Endodermal cell (in vitro differentiated cells): ENCODE measurements around the gene FYCO1. TPM values are rescaled to one million over a fixed set of nuclear protein-coding genes. Genes with fewer than 3 reads are reported as not detected.

Experiments used
- DNase-seq: peaks from one replicate; pipeline ENCODE4 v3.0.0-alpha.2; 2017
- H3K27ac ChIP-seq: 2 replicates; pipeline ENCODE4 v1.5.1; 2013; ENCODE audit warnings: mild to moderate bottlenecking, low read depth, low read length, moderate library complexity
- H3K27me3 ChIP-seq: 2 replicates; pipeline ENCODE4 v1.6.1; 2013; ENCODE audit warnings: mild to moderate bottlenecking, low read length, moderate library complexity; ENCODE audit not compliant: insufficient read depth, control insufficient read depth, poor library complexity, severe bottlenecking
- H3K36me3 ChIP-seq: 2 replicates; pipeline ENCODE4 v1.7.0; 2013; ENCODE audit warnings: mild to moderate bottlenecking, low read length, moderate library complexity; ENCODE audit not compliant: control insufficient read depth, insufficient read depth
- H3K4me1 ChIP-seq: one replicate; pipeline ENCODE4 v1.7.0; 2013; ENCODE audit warnings: low read length; ENCODE audit not compliant: control insufficient read depth, insufficient read depth
- H3K4me3 ChIP-seq: 2 replicates; pipeline ENCODE4 v1.5.1; 2013; ENCODE audit warnings: mild to moderate bottlenecking, low read length, moderate library complexity
- H3K9ac ChIP-seq: 2 replicates; pipeline ENCODE4 v1.6.1; 2013; ENCODE audit warnings: mild to moderate bottlenecking, low read length, moderate library complexity; ENCODE audit not compliant: poor library complexity, severe bottlenecking; ENCODE audit errors: extremely low read depth
- H3K9me3 ChIP-seq: 2 replicates; pipeline ENCODE4 v1.6.1; 2013; ENCODE audit warnings: mild to moderate bottlenecking, low read length, moderate library complexity; ENCODE audit not compliant: control insufficient read depth
- H3K27ac Mint-ChIP-seq: 2 replicates; pipeline ENCODE4 v1.8.0; 2020; ENCODE audit warnings: mixed read lengths
- H3K27me3 Mint-ChIP-seq: 2 replicates; pipeline ENCODE4 v1.8.0; 2021; ENCODE audit warnings: mild to moderate bottlenecking, mixed read lengths; ENCODE audit not compliant: insufficient read depth
- H3K36me3 Mint-ChIP-seq: 2 replicates; pipeline ENCODE4 v1.8.0; 2020; ENCODE audit warnings: low read depth, mixed read lengths
- H3K4me1 Mint-ChIP-seq: 2 replicates; pipeline ENCODE4 v1.8.0; 2020; ENCODE audit warnings: mixed read lengths
- H3K4me3 Mint-ChIP-seq: 2 replicates; pipeline ENCODE4 v1.8.0; 2020; ENCODE audit warnings: mild to moderate bottlenecking, moderate library complexity, mixed read lengths
- H3K9me3 Mint-ChIP-seq: 2 replicates; pipeline ENCODE4 v1.8.0; 2020; ENCODE audit warnings: mild to moderate bottlenecking, mixed read lengths
- WGBS, 2 experiments: methylation state at CpG; one replicate each; pipeline versions ENCODE4 v1.1.5 to v1.1.7; 2013; ENCODE audit warnings: missing lambda C conversion rate in 2 of 2, mixed read lengths in 1 of 2; ENCODE audit not compliant: insufficient coverage in 1 of 2, insufficient read length in 1 of 2; 5-methylcytosine and 5-hydroxymethylcytosine counted together
- total RNA-seq, 2 donors: library from RNA; stranded (reverse); fragmentation: NEBNext Ultra II Directional in 1 of 2; extraction: Animal tissue kit (Norgen Biotek cat#: 25700) in 1 of 2; gene quantifications; 2 replicates in 1 of 2; 3 replicates in 1 of 2; pipeline ENCODE4 v1.2.1, GENCODE V29; 2021
- TF ChIP-seq, protein P1 (sequence below): fragments of 200-600 bp; sonication (generic); conservative IDR thresholded peaks from 2 replicates; pipeline ENCODE4 v1.5.0; 2021; ENCODE audit warnings: antibody characterized with exemption, mild to moderate bottlenecking

FYCO1 gene
- total RNA-seq, 2 donors from 2014 or later = 11.3 to 11.8 TPM

DNA sequence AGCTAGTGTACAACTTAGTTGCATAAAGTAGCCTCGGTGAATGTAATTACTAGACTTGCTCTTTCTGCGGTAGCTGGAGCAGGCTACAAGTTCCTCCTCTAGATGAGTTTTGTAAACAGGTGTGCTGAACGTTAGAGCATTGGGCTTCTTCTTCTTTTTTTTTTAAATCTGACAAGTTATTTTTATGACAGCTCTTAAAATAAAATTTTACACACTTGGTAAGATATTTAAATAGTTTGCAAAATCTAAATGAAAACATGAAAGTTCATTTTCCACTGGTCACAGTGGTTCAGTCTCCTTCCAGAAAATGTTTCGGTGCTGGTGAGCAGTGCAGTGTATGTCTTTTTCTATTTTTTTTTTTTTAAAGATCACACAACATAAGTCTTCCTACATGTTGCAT, 106.3 kb downstream of the FYCO1 start:
- Histone ChIP-seq H3K27me3 (peaks cover 8% of the 10 kb centered on the region), H3K4me1 (no peaks in the 10 kb centered on the region), H3K36me3 (no peaks in the 10 kb centered on the region), H3K4me3 (no peak overlapping the region), H3K27ac (no peak overlapping the region), H3K9me3 (no peaks in the 10 kb centered on the region), H3K9ac (no peak overlapping the region)
- H3K9me3 Mint-ChIP-seq = no peaks in the 10 kb centered on the region
- H3K27me3 Mint-ChIP-seq = peaks cover 4% of the 10 kb centered on the region
- DNase-seq = no peak
- 90 to 100% methylated on average over 2 to 4 of the region's 4 CpGs for WGBS, 2 experiments
- H3K27ac Mint-ChIP-seq = no peak overlapping the region
- TF ChIP-seq, protein P1, sequence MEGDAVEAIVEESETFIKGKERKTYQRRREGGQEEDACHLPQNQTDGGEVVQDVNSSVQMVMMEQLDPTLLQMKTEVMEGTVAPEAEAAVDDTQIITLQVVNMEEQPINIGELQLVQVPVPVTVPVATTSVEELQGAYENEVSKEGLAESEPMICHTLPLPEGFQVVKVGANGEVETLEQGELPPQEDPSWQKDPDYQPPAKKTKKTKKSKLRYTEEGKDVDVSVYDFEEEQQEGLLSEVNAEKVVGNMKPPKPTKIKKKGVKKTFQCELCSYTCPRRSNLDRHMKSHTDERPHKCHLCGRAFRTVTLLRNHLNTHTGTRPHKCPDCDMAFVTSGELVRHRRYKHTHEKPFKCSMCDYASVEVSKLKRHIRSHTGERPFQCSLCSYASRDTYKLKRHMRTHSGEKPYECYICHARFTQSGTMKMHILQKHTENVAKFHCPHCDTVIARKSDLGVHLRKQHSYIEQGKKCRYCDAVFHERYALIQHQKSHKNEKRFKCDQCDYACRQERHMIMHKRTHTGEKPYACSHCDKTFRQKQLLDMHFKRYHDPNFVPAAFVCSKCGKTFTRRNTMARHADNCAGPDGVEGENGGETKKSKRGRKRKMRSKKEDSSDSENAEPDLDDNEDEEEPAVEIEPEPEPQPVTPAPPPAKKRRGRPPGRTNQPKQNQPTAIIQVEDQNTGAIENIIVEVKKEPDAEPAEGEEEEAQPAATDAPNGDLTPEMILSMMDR = no peak
- no peaks in the 10 kb centered on the region for H3K36me3 Mint-ChIP-seq
- no peaks in the 10 kb centered on the region for H3K4me1 Mint-ChIP-seq
- H3K4me3 Mint-ChIP-seq = no peak overlapping the region

DNA sequence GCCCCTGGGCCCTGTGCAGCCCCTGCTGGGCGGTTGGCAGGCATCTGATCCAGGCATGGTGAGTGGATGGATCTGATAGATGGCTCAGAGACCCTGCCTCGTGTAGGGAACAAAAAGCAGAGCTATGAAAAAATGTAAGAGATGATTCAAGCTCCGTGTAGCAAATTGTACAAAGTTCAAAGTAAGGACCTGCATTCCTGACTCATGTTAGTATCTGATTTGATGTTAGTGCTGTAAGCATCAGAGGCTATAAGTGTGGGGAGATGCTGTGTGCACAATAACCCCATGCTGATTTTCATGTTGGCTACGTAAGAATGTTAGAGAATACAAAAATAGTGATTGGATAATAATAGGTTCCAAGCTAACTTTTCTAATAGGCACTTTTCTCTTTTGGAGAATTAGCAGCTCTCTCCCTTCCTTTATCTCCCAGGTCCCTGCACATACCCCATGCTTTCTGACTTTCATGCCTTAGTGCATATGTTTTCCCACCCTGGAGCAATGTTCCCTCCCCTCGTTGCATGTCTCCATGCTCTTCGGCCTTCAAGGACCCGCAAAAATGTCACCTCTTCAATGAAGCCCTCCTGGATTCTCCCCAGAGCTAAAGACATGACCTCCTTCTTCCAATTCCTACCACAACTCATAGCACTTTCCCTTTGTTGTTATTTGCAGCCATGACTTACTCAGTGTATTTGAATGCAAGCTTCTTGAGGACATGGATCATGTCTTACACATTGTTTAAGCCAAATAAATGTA, 107.7 kb downstream of the FYCO1 start:
- H3K27ac Mint-ChIP-seq = no peak overlapping the region
- H3K27ac ChIP-seq = no peak overlapping the region

DNA sequence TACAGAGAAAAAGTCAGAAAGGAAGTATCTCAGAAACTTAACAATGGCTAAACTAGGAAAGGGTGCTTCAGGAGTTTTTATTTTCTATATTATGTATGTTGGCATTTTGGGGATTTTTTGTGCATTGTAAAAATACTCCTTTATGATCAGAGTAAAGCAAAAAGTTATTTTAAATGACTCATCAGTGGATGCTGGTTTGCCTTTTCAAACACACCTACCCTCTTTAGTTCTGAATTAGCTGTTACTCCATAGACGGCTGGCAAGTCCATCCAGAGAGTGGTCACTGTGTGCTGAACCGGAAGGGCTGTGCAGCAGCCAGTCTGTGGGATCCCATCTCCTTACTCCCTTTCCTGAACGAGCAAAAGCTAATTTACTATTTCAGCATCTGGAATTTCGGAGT, 108.3 kb downstream of the FYCO1 start:
- H3K4me3 Mint-ChIP-seq = no peak overlapping the region
- Histone ChIP-seq H3K27me3 (peaks cover 25% of the 10 kb centered on the region), H3K4me3 (no peak overlapping the region), H3K4me1 (no peaks in the 10 kb centered on the region), H3K9ac (no peak overlapping the region), H3K9me3 (no peaks in the 10 kb centered on the region), H3K27ac (no peak overlapping the region), H3K36me3 (no peaks in the 10 kb centered on the region)
- no peak overlapping the region for H3K27ac Mint-ChIP-seq
- peaks cover 15% of the 10 kb centered on the region for H3K27me3 Mint-ChIP-seq
- H3K9me3 Mint-ChIP-seq = no peaks in the 10 kb centered on the region
- H3K36me3 Mint-ChIP-seq = no peaks in the 10 kb centered on the region
- H3K4me1 Mint-ChIP-seq = no peaks in the 10 kb centered on the region
- TF ChIP-seq, protein P1 = no peak
- DNase-seq = no peak
- WGBS, 2 experiments = 88 to 89% methylated on average over 4 of the region's 4 CpGs

More for the DNA sequence above, 107.7 kb downstream of the FYCO1 start:
- H3K4me3 Mint-ChIP-seq = no peak overlapping the region
- 80 to 82% methylated on average over 5 to 7 of the region's 7 CpGs for WGBS, 2 experiments
- TF ChIP-seq, protein P1 = no peak
- Histone ChIP-seq H3K9me3 (no peaks in the 10 kb centered on the region), H3K27me3 (peaks cover 22% of the 10 kb centered on the region), H3K9ac (no peak overlapping the region), H3K36me3 (no peaks in the 10 kb centered on the region), H3K4me1 (no peaks in the 10 kb centered on the region), H3K4me3 (no peak overlapping the region)
- H3K4me1 Mint-ChIP-seq = no peaks in the 10 kb centered on the region
- no peaks in the 10 kb centered on the region for H3K36me3 Mint-ChIP-seq
- H3K27me3 Mint-ChIP-seq = peaks cover 15% of the 10 kb centered on the region
- H3K9me3 Mint-ChIP-seq = no peaks in the 10 kb centered on the region
- no peak for DNase-seq
